Muscle layer of colon (tissue), 2 donors: ENCODE measurements around the gene RGL3.
A peak's percentile ranks its signal among the peaks of the same experiment; 100 is the strongest.

Experiments
- H3K27ac ChIP-seq: one replicate; pipeline ENCODE4 v1.7.0; 2013; ENCODE audit warnings: low read depth, mild to moderate bottlenecking, low read length, moderate library complexity
- H3K27me3 ChIP-seq, 2 donors: one replicate each; pipeline ENCODE4 v1.7.0; 2013; ENCODE audit warnings: low read length in 2 of 2, mild to moderate bottlenecking in 2 of 2; ENCODE audit not compliant: insufficient read depth in 2 of 2, control insufficient read depth in 1 of 2
- H3K36me3 ChIP-seq: one replicate; pipeline ENCODE4 v1.7.0; 2013; ENCODE audit warnings: mild to moderate bottlenecking, low read length; ENCODE audit not compliant: insufficient read depth
- H3K4me1 ChIP-seq: one replicate; pipeline ENCODE4 v1.7.0; 2013; ENCODE audit warnings: mild to moderate bottlenecking, low read length; ENCODE audit not compliant: insufficient read depth
- H3K4me3 ChIP-seq, 2 donors: one replicate each; pipeline ENCODE4 v1.7.0; 2013; ENCODE audit warnings: low read length in 2 of 2, low read depth in 1 of 2, mild to moderate bottlenecking in 1 of 2, moderate library complexity in 1 of 2
- H3K9ac ChIP-seq: one replicate; pipeline ENCODE4 v1.7.0; 2013; ENCODE audit warnings: low read length
- H3K9me3 ChIP-seq: one replicate; pipeline ENCODE4 v1.7.0; 2013; ENCODE audit warnings: mild to moderate bottlenecking, low read length
- donor health status: abdominal sarcoma.
- donor health status: Adenocarcinoma of cecum.

The RGL3 gene

DNA sequence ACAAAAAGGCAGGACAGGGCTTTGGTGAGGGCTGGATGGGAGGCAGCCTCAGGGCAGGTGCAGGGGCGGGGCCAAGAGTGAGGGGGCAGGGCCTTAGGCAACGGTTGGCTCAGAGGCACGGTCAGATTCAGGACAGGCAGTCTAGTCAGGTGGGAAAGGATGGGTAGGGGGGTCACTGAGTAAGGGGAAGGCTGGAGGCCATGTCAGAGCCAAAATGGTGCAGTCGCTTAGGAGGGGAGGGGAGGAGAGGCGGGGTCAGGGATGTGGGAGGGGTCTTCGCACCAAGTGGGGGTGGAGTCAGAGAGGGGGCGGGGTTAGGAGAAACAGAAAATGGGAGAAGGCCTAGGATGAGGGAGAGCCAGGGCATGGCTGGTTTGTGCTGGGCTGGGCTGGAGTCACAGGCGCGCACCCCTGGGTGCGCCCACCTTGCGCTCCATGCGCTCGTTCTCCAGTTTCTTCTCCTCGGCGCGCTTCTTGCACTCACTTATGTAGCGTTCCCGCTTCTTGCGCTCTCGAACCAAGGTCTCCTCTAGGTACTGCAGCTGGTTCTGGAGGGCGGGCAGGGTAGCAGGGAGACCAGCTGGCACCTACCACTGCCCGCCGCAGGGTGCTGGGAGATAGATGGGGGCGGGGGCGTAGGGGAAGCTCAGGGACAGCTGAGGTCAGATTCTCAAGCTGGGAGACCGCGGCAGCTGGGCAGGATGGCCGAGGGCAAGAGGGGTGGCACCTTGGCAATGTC lies 6.8 kb upstream of the RGL3 start:
- Histone ChIP-seq H3K9ac (no peak overlapping the region), H3K36me3 (no peaks in the 10 kb centered on the region)

DNA sequence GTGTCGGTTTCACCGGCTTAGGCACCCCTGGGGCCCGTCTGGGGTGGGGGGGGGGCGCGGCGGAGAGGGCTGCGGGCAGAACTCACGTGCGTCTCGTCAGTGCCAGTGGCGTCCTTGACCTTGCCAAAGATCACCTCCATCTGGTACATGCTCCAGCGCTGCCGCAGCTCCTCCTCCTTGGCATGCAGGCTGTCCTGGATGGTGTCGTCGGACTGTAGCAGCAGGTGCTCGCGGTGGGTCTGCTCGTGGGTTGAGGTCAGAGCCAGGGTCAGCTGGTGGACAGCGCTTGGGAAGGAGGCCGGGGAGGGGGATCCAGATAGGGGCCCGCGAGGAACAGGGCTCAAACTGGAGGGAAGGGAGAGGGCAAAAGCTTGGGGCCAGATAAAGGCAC lies 4.7 kb upstream of the RGL3 start:
- no peak overlapping the region for H3K4me3 ChIP-seq
- H3K27me3 ChIP-seq, result peaks cover 36 to 52% of the 10 kb centered on the region in 2 donors
- H3K9me3 ChIP-seq, result no peaks in the 10 kb centered on the region
- no peak overlapping the region for H3K27ac ChIP-seq
- H3K9ac ChIP-seq, result no peak overlapping the region
- peaks cover 21% of the 10 kb centered on the region for H3K4me1 ChIP-seq
- no peaks in the 10 kb centered on the region for H3K36me3 ChIP-seq

More for the DNA sequence above, 6.8 kb upstream of the RGL3 start:
- Histone ChIP-seq H3K4me3 (no peak overlapping the region), H3K27ac (no peak overlapping the region), H3K9me3 (no peaks in the 10 kb centered on the region), H3K27me3 (peaks cover 26 to 33% of the 10 kb centered on the region in 2 donors), H3K4me1 (peaks cover 16% of the 10 kb centered on the region)

DNA sequence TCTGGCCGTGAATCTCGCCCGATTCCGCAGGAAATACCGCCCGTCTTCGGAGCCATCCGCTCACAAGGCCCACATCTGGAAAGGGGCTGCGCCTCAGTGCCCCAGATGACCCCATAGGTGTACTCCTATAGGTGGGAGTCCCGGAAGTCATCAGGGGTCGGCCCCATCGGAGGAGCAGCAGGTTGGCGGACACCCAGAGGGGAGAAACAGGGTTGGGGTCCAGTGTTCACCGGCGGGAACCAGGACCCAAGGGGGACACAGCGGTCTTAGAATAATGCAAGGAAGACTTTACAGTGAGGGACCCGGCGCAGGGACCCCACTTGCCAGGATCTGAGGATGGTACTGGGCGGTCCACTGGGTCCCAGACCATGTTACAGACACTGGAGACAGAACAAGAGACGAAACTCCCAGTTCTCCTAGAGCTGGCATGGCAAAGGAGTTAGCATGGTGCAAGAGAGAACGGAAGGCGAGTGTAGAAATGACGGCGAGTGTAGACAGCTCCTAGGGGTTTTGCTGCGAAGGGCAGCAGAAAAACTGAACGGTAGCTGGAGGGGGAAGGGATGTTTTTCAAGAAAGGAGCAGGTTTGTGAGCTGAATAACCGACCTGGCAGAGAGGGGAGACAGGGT lies 4.2 kb upstream of the RGL3 start:
- H3K4me3 ChIP-seq, result no peak overlapping the region
- H3K9ac ChIP-seq, result no peak overlapping the region
- H3K4me1 ChIP-seq, result peaks cover 21% of the 10 kb centered on the region
- H3K36me3 ChIP-seq, result no peaks in the 10 kb centered on the region
- H3K27me3 ChIP-seq, result peaks cover 36 to 57% of the 10 kb centered on the region in 2 donors
- no peaks in the 10 kb centered on the region for H3K9me3 ChIP-seq
- no peak overlapping the region for H3K27ac ChIP-seq

DNA sequence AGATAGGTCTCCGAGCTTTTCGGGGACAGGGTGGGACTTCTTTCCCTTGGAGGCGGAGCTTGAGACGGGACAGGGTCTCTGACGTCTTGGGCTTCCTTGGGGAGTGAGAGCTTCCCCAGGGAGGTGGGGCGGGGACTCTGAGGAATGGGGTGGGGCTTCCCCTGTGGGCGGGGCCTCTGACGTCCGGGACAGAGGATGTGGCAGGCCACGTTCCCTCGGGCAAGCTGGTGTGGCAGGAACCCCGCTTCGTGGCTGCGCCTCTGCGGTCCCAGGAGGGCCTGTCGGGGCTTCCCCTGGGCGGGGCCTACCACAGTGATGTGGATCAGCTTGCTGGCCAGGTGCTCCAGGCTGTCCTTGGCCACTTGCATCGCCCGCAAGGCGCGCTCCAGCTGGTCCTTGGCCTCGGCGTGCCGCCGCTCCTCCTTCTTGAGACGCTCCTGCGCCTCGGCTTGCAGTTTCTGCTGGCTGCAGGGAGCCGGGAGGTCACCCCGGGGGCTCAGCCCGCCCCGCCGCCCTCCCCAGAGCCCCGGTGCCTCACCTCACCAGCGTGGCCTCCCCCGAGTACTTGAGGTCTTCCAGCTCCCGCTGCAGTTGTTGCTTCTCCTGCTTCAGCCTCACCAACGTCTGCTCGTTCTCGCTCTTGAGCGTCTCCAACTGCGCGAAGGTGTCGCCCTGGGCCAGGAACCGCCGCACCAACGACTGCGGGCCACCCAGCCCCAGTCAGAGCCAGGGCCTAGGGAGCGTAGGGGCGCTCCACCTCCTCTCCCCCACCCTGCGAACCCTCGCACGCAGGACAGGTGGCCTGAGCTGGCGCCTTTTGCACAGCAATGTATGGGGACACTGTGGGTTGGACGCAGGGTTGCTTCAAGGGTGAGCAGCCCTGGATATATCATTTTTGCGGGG lies 3.3 kb upstream of the RGL3 start:
- peak overlapping the region in 1 of 2 donors; percentile 15 for H3K4me3 ChIP-seq
- no peaks in the 10 kb centered on the region for H3K9me3 ChIP-seq
- peaks cover 36 to 62% of the 10 kb centered on the region in 2 donors for H3K27me3 ChIP-seq
- no peaks in the 10 kb centered on the region for H3K36me3 ChIP-seq
- peaks cover 21% of the 10 kb centered on the region for H3K4me1 ChIP-seq
- H3K27ac ChIP-seq, result no peak overlapping the region
- no peak overlapping the region for H3K9ac ChIP-seq

DNA sequence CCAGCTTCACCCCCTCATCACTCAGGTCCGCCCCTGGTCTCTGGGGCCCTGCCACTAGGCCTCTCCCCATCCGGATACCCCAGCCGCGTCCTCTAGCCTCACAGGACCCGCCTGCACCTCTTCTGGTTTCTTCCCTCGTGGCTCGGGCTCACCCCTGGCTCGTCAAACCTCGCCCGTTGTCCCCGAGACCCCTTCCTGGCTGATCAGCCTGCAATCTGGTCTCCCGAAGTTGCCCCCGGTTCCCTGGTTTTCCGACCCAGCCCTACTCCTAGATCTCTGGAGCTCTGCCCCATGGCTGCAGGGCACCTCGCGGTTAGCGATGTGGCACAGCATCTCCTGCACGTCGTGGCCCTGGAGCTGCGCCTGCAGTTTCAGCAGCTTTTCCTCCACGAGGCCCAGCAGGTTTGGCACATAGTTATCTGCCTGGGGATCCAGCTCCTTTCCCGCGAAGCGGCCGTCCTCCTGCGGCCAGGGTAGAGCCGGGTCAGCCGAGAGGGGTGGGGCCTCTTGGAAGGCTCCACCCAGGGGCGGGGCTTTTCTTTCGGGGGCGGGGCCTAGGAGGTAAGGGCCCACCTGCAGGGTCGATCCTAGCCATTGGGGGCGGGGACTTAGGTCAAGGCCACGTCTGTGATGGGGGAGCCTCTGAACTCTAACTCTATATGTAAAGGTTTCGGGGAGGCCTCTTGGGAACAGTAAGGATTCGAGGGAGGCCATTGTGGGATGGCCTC lies 2.4 kb upstream of the RGL3 start:
- no peak overlapping the region for H3K9ac ChIP-seq
- peaks cover 36 to 68% of the 10 kb centered on the region in 2 donors for H3K27me3 ChIP-seq
- peak overlapping the region in 1 of 2 donors; percentile 38 for H3K4me3 ChIP-seq
- H3K27ac ChIP-seq, result no peak overlapping the region
- no peaks in the 10 kb centered on the region for H3K36me3 ChIP-seq
- peaks cover 21% of the 10 kb centered on the region for H3K4me1 ChIP-seq
- H3K9me3 ChIP-seq, result no peaks in the 10 kb centered on the region

DNA sequence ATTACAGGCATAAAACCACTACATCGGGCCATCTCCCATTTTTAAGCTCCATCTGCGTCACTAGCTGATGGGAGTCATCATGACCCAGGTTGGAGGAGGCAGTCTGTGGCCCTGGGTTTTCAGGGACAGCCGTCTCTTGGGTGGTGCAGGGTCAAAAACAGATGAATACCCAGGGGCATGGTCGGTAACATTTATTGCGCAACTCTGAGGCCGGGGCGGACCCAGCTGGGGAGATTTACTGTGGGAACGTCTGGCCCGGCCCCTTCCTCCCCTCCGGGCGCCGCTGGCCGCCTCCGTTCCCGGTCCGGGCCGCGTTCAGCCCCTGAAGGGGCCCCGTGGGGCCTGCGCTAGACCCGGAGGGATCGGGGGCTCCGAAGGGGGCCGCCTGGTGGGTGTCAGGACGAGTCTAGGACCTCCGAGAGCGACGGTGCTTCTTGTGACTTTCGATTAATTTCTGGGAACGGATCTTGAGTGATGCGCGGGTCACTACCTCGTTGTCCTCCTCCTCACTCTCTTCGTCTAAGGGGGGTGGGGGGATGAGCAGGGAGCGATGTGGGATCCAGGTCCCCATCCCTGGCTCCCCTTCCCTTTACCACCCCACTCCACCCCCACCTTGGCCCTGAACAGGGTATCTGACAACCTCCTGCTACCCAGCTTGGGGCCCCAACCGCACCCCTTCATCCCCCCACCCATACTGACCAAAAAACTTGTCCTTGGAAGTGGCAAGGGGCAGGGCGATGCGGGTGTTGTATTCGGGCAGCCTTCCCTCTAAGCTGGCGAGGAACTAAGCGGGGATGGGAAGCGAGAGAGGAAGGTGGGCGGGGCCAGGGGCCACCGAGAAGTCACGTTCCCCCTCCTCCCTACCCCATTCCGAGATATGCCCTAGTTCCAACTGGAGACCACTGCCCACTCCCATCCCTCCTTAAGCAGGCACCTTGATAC lies 1.6 kb upstream of the RGL3 start:
- Histone ChIP-seq H3K27me3 (peaks cover 36 to 73% of the 10 kb centered on the region in 2 donors), H3K27ac (no peak overlapping the region), H3K9me3 (no peaks in the 10 kb centered on the region), H3K4me1 (peaks cover 21% of the 10 kb centered on the region), H3K4me3 (peak overlapping the region in 1 of 2 donors; percentile 38), H3K9ac (no peak overlapping the region), H3K36me3 (no peaks in the 10 kb centered on the region)

DNA sequence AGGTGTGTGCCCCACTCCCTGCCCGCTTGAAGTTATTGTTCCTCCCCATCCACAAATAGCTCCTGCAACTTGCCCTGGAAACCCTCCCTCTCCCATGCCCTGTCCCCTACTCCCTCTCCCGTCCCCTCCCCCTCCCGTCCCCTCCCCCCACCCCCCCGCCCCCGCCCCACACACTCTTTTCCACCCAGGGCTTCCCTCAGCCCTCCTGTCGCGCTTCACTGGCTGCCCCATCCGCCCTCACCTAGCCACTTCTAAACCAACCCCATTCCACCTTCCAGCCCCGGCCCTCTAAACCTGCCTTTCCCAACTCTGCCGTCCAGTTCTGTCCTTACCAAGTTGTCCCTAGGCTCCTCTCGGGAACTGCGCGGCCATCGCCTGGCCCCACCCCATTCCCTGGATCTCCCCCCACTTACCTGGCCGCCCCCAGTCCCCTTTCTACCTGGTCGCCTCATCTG lies 993 bp downstream of the RGL3 start:
- H3K4me1 ChIP-seq, result peaks cover 21% of the 10 kb centered on the region
- no peak overlapping the region for H3K4me3 ChIP-seq
- no peak overlapping the region for H3K9ac ChIP-seq
- no peak overlapping the region for H3K27ac ChIP-seq
- H3K27me3 ChIP-seq, result peaks cover 31 to 62% of the 10 kb centered on the region in 2 donors
- H3K36me3 ChIP-seq, result no peaks in the 10 kb centered on the region
- H3K9me3 ChIP-seq, result no peaks in the 10 kb centered on the region

DNA sequence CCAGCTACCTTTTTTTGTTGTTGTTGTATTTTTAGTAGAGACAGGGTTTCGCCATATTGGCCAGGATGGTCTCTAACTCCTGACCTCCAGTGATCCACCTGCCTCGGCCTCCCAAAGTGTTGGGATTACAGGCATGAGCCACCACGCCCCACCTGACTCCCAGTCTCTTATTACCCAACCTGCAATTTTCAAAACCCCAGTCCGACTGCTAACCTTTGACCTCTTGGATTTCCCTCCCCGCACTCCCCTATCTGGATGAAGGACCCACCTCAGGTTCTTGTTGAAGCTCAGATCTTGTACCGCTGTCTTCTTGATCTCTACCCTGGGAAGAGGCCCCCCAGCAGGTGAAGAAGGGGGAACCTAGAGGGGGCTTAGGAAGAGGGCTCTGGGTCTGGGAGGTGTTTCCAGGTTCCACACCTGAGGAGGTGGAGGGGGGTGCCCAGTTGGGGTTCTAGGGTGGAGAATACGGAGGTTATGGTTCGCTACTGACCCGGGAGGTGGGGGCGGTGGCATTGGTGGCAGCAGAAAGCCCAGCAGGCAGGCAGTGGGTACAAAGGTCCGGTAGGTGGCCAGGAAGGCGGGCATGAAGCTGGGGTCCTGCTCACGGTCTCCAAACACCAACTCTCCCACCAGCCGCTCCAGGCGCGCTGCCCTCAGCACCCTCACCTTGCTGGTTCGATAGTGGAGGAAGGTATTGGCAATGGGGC lies 2.6 kb downstream of the RGL3 start:
- Histone ChIP-seq H3K27ac (no peak overlapping the region), H3K4me3 (no peak overlapping the region), H3K27me3 (peaks cover 16 to 46% of the 10 kb centered on the region in 2 donors)

DNA sequence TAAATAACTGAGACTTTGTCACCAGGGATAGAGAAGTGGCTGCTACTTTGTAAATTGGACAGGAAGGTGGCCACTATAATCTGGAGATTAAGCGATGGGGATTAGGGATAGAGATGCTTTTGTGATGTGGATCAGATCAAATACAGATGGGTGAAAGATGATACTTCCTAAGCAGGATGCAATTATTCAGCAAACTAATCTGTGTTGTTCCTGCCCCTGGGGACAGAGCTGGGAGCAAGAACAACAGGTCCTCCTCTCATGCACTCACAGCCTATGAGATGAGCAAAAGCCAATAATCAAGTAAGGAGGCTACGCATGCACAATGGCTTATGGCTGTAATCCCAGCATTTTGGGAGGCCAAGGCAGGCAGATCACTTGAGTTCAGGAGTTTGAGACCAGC lies 4.6 kb downstream of the RGL3 start:
- Histone ChIP-seq H3K27me3 (peaks cover 1 to 26% of the 10 kb centered on the region in 2 donors), H3K4me3 (no peak overlapping the region), H3K9ac (no peak overlapping the region), H3K4me1 (no peaks in the 10 kb centered on the region), H3K9me3 (no peaks in the 10 kb centered on the region), H3K36me3 (no peaks in the 10 kb centered on the region), H3K27ac (no peak overlapping the region)

More for the DNA sequence above, 2.6 kb downstream of the RGL3 start:
- no peaks in the 10 kb centered on the region for H3K9me3 ChIP-seq
- H3K36me3 ChIP-seq, result no peaks in the 10 kb centered on the region
- no peak overlapping the region for H3K9ac ChIP-seq
- H3K4me1 ChIP-seq, result peaks cover 11% of the 10 kb centered on the region

DNA sequence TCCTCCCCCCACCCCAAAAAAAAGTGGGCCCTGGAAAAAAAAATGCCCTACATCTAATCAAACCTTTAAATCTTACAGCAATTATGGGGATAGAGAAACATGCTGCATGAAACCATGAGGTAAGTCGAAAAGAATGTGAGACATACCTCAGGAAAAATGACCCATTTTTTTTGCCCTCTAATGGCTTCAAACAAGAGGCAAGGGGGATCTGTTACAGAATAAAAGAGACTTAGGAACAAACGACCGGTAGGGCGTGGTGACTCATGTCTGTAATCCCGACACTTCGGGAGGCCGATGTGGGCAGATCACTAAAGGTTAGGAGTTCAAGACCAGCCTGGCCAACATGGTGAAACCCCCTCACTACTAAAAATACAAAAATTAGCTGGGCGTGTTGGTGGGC lies 8.4 kb downstream of the RGL3 start:
- Histone ChIP-seq H3K27ac (no peak overlapping the region), H3K36me3 (no peaks in the 10 kb centered on the region), H3K9ac (no peak overlapping the region), H3K4me3 (no peak overlapping the region), H3K9me3 (no peaks in the 10 kb centered on the region), H3K27me3 (peaks cover 5 to 8% of the 10 kb centered on the region in 2 donors), H3K4me1 (no peaks in the 10 kb centered on the region)
